BJ (cell line): ENCODE measurements around the gene CABP4. TPM values are rescaled to one million over a fixed set of nuclear protein-coding genes. Genes with fewer than 3 reads are reported as not detected.

Experiments
- CTCF ChIA-PET: fragments of 350-600 bp; formaldehyde crosslinking; extraction: SDS; loops from one replicate; lab custom pipeline; 2021; ENCODE audit warnings: antibody characterized with exemption, inconsistent platforms; lab: Yijun Ruan, JAX
- POLR2A ChIA-PET: fragments of 300-600 bp; sonication (Branson Sonifier 250); formaldehyde crosslinking; extraction: SDS; loops from one replicate; lab custom pipeline; 2021; ENCODE audit warnings: antibody characterized with exemption; lab: Charles Lee
- DNase-seq: peaks from one replicate; pipeline ENCODE4 v3.0.0-alpha.2; 2011; ENCODE audit warnings: low read depth
- H3K27me3 ChIP-seq: 2 replicates; pipeline ENCODE4 v1.6.0; 2011; ENCODE audit warnings: low read length; ENCODE audit not compliant: control insufficient read depth, insufficient read depth
- H3K36me3 ChIP-seq: 2 replicates; pipeline ENCODE4 v1.5.1; 2011; ENCODE audit warnings: low read length; ENCODE audit not compliant: control insufficient read depth, insufficient read depth
- H3K4me3 ChIP-seq: 2 replicates; pipeline ENCODE4 v1.5.1; 2011; ENCODE audit warnings: low read depth, mild to moderate bottlenecking, control low read depth, low read length
- CTCF ChIP-seq: IDR thresholded peaks from 2 replicates; pipeline ENCODE4 v1.5.1; 2011; ENCODE audit warnings: low read depth, mild to moderate bottlenecking, control low read depth, inconsistent platforms, low read length, moderate library complexity; ENCODE audit not compliant: insufficient read depth
- polyA plus RNA-seq: library from polyadenylated mRNA; depleted of rRNA; stranded (reverse); fragments of >200 nt; gene quantifications from 2 replicates; pipeline ENCODE4 v1.2.3, GENCODE V29; 2011

Gene CABP4
- polyA plus RNA-seq, 1 experiment = not detected

- no peak for TF ChIP-seq CTCF
- POLR2A ChIA-PET = no interaction called here
- CTCF ChIA-PET = interaction anchor here (0.9 kb wide), 1 partner anchor 9 kb away, joined by 3 read pairs; no protein-coding TSS in a partner anchor
- Histone ChIP-seq H3K36me3 (peaks cover 32% of the 10 kb centered on the region), H3K4me3 (no peak overlapping the region), H3K27me3 (no peaks in the 10 kb centered on the region)
- no peak for DNase-seq
Observed at GRCh38 chr11:67489885-67490726, 35.0 kb downstream of the CABP4 start.

GRCh38 chr11:67490727-67491065 lies 35.5 kb downstream of the CABP4 start:
- no peak for DNase-seq
- TF ChIP-seq CTCF = no peak
- ChIA-PET CTCF (interaction anchor here (1.2 kb wide), 1 partner anchor 14 kb away, joined by 3 read pairs; no protein-coding TSS in a partner anchor), POLR2A (no interaction called here)
- peaks cover 33% of the 10 kb centered on the region for H3K36me3 ChIP-seq
- no peaks in the 10 kb centered on the region for H3K27me3 ChIP-seq
- H3K4me3 ChIP-seq = no peak overlapping the region

DNA sequence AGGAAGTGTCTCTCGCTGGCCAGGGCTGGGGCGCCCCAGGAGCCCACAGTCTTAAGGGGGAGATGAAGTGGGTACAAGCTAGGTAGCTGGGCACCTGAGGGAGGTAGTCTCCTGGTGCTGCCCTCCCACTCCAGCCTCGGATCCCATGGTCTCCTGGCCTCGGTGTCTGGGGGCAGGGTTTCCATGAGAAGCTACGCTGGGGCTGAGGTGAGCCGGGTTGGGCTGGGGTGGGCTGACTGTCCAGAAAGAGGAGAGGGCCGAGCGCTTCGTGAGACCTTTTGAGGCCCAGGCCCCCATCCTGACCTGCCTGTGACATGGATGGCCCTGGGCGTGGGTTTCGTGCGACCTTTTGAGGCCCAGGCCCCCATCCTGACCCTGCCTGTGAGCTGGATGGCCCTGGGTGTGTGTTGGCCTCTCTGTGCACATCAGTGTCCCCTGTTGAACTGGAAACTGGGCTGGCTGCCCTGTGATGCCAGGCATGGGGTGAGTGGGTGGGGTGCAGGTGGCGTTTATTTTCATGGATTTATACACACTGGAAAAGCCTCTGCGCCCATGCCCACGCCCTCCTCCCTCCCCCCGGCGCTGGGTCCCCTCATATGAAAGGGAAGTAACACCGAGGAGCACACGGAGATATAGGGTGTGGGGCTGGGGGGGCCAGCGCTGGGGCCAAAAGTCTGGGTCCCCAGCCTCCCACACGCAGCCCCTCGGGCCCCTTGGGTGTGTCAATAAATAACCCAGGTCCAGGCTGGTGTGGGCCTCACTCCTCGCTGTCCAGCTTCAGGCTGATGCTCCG lies 36.3 kb downstream of the CABP4 start:
- H3K36me3 ChIP-seq = peaks cover 36% of the 10 kb centered on the region
- POLR2A ChIA-PET = no interaction called here
- no peak for DNase-seq
- no peaks in the 10 kb centered on the region for H3K27me3 ChIP-seq
- H3K4me3 ChIP-seq = no peak overlapping the region
- TF ChIP-seq CTCF = no peak
- CTCF ChIA-PET = interaction anchor here (1.2 kb wide), 1 partner anchor 13 kb away, joined by 3 read pairs; no protein-coding TSS in a partner anchor

DNA sequence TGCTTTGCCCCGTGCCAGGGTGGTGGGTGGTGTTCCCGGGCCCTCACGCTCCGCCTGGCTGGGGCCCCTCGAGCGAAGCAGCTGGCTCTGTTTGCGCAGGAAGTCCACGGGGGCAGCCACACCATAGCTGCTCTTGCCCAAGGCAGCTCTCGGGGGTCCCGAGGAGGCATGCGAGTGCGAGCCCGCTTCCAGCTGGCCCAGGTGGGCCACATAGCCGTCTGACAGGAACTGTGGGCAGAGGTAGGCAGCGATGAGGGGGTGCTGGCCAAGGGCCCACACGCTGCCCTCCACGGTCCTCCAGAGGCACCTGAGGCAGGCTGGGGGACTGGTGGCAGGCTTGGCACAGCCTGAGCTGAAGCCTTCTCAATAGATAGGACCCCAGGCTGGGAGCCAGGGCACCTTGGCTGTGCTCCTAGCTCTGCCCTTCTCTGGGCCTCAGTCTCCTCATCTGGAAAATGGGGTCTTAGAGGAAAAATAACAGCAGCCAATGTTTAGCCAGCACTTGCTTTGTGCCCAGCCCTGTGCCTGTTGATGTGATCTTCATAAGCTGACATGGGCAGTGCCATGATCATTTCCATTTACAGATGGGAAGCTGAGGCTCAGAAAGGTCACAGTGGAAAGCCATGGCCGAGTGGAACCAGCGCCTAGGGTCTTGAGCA lies 37.0 kb downstream of the CABP4 start:
- no peak for TF ChIP-seq CTCF

More for the DNA sequence above, 37.0 kb downstream of the CABP4 start:
- Histone ChIP-seq H3K27me3 (no peaks in the 10 kb centered on the region), H3K4me3 (no peak overlapping the region), H3K36me3 (peaks cover 35% of the 10 kb centered on the region)
- ChIA-PET POLR2A (no interaction called here), CTCF (interaction anchor here (0.8 kb wide), 1 partner anchor 141 kb away, joined by 3 read pairs; no protein-coding TSS in a partner anchor)
- DNase-seq = no peak
